Hepatocyte (in vitro differentiated cells): ENCODE measurements around the gene EFNA4. TPM values are rescaled to one million over a fixed set of nuclear protein-coding genes. Genes with fewer than 3 reads are reported as not detected.

ENCODE experiments used
- DNase-seq: peaks from one replicate; pipeline ENCODE4 v3.0.0-alpha.2; 2016; ENCODE audit warnings: low spot score
- H2AFZ ChIP-seq: fragments of 200-600 bp; sonication (generic); 2 replicates; pipeline ENCODE4 v1.6.0; 2016; ENCODE audit warnings: antibody characterized with exemption, mild to moderate bottlenecking
- H3K27ac ChIP-seq: fragments of 200-600 bp; sonication (generic); 2 replicates; pipeline ENCODE4 v1.5.1; 2016; ENCODE audit warnings: mild to moderate bottlenecking
- H3K27me3 ChIP-seq: fragments of 200-600 bp; sonication (generic); 2 replicates; pipeline ENCODE4 v1.6.1; 2016
- H3K36me3 ChIP-seq: fragments of 200-600 bp; sonication (generic); replicated peaks from 2 replicates; pipeline ENCODE4 v1.5.1; 2016; ENCODE audit warnings: low read depth; ENCODE audit not compliant: insufficient read depth
- H3K4me1 ChIP-seq: fragments of 200-600 bp; sonication (generic); 2 replicates; pipeline ENCODE4 v1.5.1; 2016; ENCODE audit warnings: mild to moderate bottlenecking, moderate library complexity; ENCODE audit not compliant: insufficient read depth
- H3K4me2 ChIP-seq: fragments of 200-600 bp; sonication (generic); 2 replicates; pipeline ENCODE4 v1.6.0; 2016
- H3K4me3 ChIP-seq: fragments of 200-600 bp; sonication (generic); 2 replicates; pipeline ENCODE4 v1.5.1; 2016; ENCODE audit warnings: mild to moderate bottlenecking
- H3K79me2 ChIP-seq: fragments of 200-600 bp; sonication (generic); 2 replicates; pipeline ENCODE4 v1.6.0; 2017; ENCODE audit warnings: mild to moderate bottlenecking
- H3K9me2 ChIP-seq: fragments of 200-600 bp; sonication (generic); replicated peaks from 2 replicates; pipeline ENCODE4 v1.6.0; 2017; ENCODE audit warnings: mild to moderate bottlenecking; ENCODE audit not compliant: insufficient read depth
- H3K9me3 ChIP-seq: fragments of 200-600 bp; sonication (generic); 2 replicates; pipeline ENCODE4 v1.5.1; 2016; ENCODE audit warnings: low read depth, mild to moderate bottlenecking
- H4K20me1 ChIP-seq: fragments of 200-600 bp; sonication (generic); 2 replicates; pipeline ENCODE4 v1.6.0; 2016; ENCODE audit warnings: mild to moderate bottlenecking; ENCODE audit not compliant: insufficient read depth, poor library complexity, severe bottlenecking
- CTCF ChIP-seq: fragments of 200-600 bp; sonication (generic); IDR thresholded peaks from 2 replicates; pipeline ENCODE4 v1.5.1; 2016; ENCODE audit warnings: antibody characterized with exemption, mild to moderate bottlenecking; ENCODE audit not compliant: poor library complexity
- EZH2 ChIP-seq: fragments of 200-600 bp; sonication (generic); IDR thresholded peaks from 2 replicates; pipeline ENCODE4 v1.6.1; 2016; ENCODE audit warnings: antibody characterized with exemption, mild to moderate bottlenecking, borderline replicate concordance
- EZH2phosphoT487 ChIP-seq: fragments of 200-600 bp; sonication (generic); IDR thresholded peaks from one replicate; pipeline ENCODE4 v1.6.1; 2018; ENCODE audit warnings: antibody characterized with exemption, mild to moderate bottlenecking, low read depth, moderate library complexity; ENCODE audit not compliant: unreplicated experiment, severe bottlenecking
- WGBS: methylation state at CpG from one replicate; pipeline ENCODE4 v1.1.6; 2016; ENCODE audit warnings: low lambda C conversion rate; ENCODE audit errors: missing lambda C conversion rate; 5-methylcytosine and 5-hydroxymethylcytosine counted together
- polyA plus RNA-seq: library from polyadenylated mRNA; unstranded; fragments of >200 nt; fragmentation: Nextera tagmentation; extraction: Ambion mirVana; gene quantifications from 2 replicates; pipeline ENCODE4 v1.2.1, GENCODE V29; 2016
- total RNA-seq: library from RNA; depleted of rRNA; stranded (reverse); fragments of >200 nt; gene quantifications from 2 replicates; pipeline ENCODE4 v1.2.3, GENCODE V29; 2014

Gene EFNA4
- total and polyA plus RNA-seq, 2 experiments from 2014 or later: 18.1 to 20.5 TPM

- peaks cover 28% of the 10 kb centered on the region for H3K79me2 ChIP-seq
- no peak for DNase-seq
- no peak for TF ChIP-seq EZH2
- TF ChIP-seq CTCF: no peak
- TF ChIP-seq EZH2phosphoT487: no peak
- H3K4me1 ChIP-seq: peaks cover 20% of the 10 kb centered on the region
- H3K27me3 ChIP-seq: peaks cover 7% of the 10 kb centered on the region
- no peak overlapping the region for H3K27ac ChIP-seq
- H3K9me3 ChIP-seq: no peaks in the 10 kb centered on the region
- 100% methylated on average over 3 of the region's 3 CpGs for WGBS
- no peak overlapping the region for H3K4me3 ChIP-seq
- no peak overlapping the region for H2AFZ ChIP-seq
- H4K20me1 ChIP-seq: peaks cover 3% of the 10 kb centered on the region
- H3K9me2 ChIP-seq: no peaks in the 10 kb centered on the region
- H3K4me2 ChIP-seq: no peak overlapping the region
- H3K36me3 ChIP-seq: no peaks in the 10 kb centered on the region
Observed at GRCh38 chr1:155068599-155068998, 5.1 kb downstream of the EFNA4 start.

DNA sequence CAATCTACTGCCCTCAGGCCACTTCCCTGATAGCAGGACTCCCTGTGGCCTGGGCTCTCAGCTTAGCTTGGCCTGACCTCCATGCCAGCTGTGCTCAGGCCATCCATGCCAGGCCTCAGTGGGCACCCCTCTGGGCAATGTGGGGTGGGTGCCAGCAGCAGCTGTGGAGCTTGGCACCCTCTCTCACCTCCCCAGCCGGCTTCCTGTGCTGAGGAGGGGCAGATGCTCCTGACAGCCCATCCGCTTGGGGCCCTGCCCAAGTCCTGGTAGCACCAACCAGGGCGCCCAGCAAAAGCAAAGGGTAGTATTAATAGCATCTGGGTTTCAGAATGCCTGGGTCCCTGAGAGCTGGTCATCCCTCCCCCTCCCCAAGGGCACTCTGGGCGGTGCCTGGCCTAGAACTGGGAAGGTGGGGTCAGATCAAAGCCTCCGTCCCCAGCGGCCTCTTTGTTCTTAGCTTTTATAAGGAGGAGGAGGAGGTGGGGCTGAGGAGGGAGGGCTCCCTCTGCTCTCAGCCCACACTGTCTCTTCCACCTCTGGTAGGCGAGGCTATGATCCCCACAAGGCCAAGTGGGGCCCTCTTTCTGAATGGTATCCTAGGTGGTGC, 6.1 kb downstream of the EFNA4 start:
- peak overlapping the region; percentile 84 for H3K4me2 ChIP-seq
- H3K27ac ChIP-seq: no peak overlapping the region
- peaks cover 21% of the 10 kb centered on the region for H3K79me2 ChIP-seq
- no peaks in the 10 kb centered on the region for H3K9me2 ChIP-seq
- H3K27me3 ChIP-seq: peaks cover 7% of the 10 kb centered on the region
- no peak for TF ChIP-seq CTCF
- no peak for TF ChIP-seq EZH2
- TF ChIP-seq EZH2phosphoT487: no peak
- peaks cover 20% of the 10 kb centered on the region for H3K4me1 ChIP-seq
- DNase-seq: peak; percentile 46
- no peak overlapping the region for H2AFZ ChIP-seq
- peaks cover 3% of the 10 kb centered on the region for H4K20me1 ChIP-seq
- 51% methylated on average over 7 of the region's 7 CpGs for WGBS
- H3K9me3 ChIP-seq: no peaks in the 10 kb centered on the region
- H3K4me3 ChIP-seq: no peak overlapping the region
- H3K36me3 ChIP-seq: no peaks in the 10 kb centered on the region

DNA sequence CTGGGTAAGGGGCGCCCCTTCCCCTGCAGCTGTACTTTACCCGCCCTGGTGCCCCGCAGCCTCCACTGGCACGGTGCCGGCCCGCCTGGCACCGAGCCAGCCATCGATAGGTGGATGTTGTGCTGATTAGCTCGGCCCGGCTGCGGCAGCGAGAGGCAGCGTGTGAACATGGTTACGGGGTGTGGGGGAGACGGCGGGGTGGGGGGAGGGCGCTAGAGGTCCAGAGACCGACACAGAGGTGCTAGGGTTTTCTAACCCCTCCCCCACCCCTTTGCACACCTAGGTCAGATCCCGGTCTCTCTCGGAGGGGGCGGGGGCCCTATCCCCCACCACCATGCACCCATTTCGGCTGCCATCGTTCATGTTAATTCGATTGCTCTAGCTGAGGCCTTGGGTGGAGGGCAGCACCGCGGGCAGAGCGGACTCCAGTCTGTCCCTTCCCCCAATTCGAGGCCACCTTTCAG, 6.7 kb downstream of the EFNA4 start:
- Histone ChIP-seq H3K27ac (peak overlapping the region; percentile 41), H3K4me2 (peak overlapping the region; percentile 84), H3K4me3 (no peak overlapping the region), H3K9me3 (no peaks in the 10 kb centered on the region), H3K27me3 (peaks cover 7% of the 10 kb centered on the region), H2AFZ (no peak overlapping the region), H3K4me1 (peaks cover 20% of the 10 kb centered on the region), H3K36me3 (no peaks in the 10 kb centered on the region), H3K79me2 (peaks cover 16% of the 10 kb centered on the region), H3K9me2 (no peaks in the 10 kb centered on the region), H4K20me1 (peaks cover 1% of the 10 kb centered on the region)
- no peak for TF ChIP-seq EZH2phosphoT487
- TF ChIP-seq EZH2: no peak
- TF ChIP-seq CTCF: no peak
- 23% methylated on average over 23 of the region's 28 CpGs for whole genome bisulfite sequencing
- DNase-seq: peak; percentile 35
